ENCODE results near the gene FBXO11.

FBXO11 gene

DNA sequence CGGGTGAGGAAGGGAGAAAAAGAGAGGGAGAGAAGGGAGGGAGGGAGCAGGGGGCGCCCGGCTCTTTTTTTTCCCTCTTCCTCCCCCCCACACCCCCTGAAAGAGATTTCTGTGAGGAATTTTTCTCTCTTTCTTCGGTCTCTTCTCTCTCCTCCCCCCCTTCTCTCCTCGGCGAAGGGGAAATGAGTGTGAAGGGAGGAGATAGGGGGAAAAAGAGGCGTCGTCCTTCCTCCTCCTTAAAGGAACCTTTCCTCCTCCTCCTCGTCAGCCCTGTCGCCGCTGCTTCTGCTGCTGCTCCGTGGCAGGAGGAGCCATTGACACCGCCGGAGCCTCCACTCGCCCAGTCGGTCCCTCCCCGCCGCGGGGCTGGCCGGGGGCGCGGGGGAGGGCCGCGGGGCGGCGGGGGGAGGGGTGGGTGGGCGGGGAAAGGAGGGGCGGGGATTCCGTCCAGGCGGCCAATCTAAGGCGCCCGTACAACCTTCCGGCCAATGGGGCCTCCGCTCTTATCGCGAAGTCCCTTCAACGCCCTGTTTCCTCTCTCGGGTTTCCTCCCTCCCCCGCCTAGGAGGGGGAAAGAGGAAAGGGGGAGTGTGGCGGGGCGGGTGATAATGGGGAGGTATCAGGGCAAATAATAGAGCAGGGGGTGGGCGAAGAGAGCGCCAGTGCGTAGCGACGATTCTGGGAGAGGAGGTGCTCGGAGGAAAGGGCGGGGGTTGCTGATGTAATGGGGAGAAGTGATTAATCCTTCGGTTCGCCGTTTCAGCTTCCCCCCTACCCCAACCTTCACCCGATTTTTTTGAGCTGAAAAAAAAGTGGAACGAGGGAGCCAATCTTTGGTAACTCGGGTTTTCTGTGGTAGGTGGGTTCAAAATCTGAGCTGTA lies at the start of gene FBXO11:
TSS of gene FBXO11 (minus strand) at position 342 of the 882 bp plus-strand sequence. CDS start 778 bp downstream, outside the sequence.
- no peaks in the 10 kb centered on the region for H3K9me3 ChIP-seq (ENCODE audit: control insufficient read depth in 2 of 2, low read length in 2 of 2)
- no peaks in the 10 kb centered on the region for H3K27me3 ChIP-seq (ENCODE audit: control insufficient read depth in 1 of 2, insufficient read depth in 2 of 2, low read length in 2 of 2)
- H3K4me1 ChIP-seq (ENCODE audit: control insufficient read depth, insufficient read depth, low read length) = peaks cover 3% of the 10 kb centered on the region
- H3K27ac ChIP-seq (ENCODE audit: low read length) = peak within 1 kb of the TSS; percentile 91
- peak within 1 kb of the TSS; percentile 90 to 95 for H3K9ac ChIP-seq (ENCODE audit: low read length in 2 of 2)
- H3K4me3 ChIP-seq (ENCODE audit: low read length in 2 of 2) = peak within 1 kb of the TSS; percentile 82 to 92
- no peaks in the 10 kb centered on the region for H3K36me3 ChIP-seq (ENCODE audit: control insufficient read depth in 2 of 2, insufficient read depth in 2 of 2, low read length in 2 of 2)

GRCh38 chr2:47950340-47951301 lies 44.3 kb upstream of the FBXO11 start:
- H3K9ac ChIP-seq (ENCODE audit: low read length in 2 of 2) = no peak overlapping the region
- no peaks in the 10 kb centered on the region for H3K9me3 ChIP-seq (ENCODE audit: control insufficient read depth in 2 of 2, low read length in 2 of 2)
- no peaks in the 10 kb centered on the region for H3K36me3 ChIP-seq (ENCODE audit: control insufficient read depth in 2 of 2, insufficient read depth in 2 of 2, low read length in 2 of 2)
- no peak overlapping the region for H3K4me3 ChIP-seq (ENCODE audit: low read length in 2 of 2)
- H3K27ac ChIP-seq (ENCODE audit: low read length) = no peak overlapping the region
- H3K27me3 ChIP-seq (ENCODE audit: control insufficient read depth in 1 of 2, insufficient read depth in 2 of 2, low read length in 2 of 2) = no peaks in the 10 kb centered on the region
- H3K4me1 ChIP-seq (ENCODE audit: control insufficient read depth, insufficient read depth, low read length) = no peaks in the 10 kb centered on the region

- H3K27me3 ChIP-seq (ENCODE audit: control insufficient read depth in 1 of 2, insufficient read depth in 2 of 2, low read length in 2 of 2) = no peaks in the 10 kb centered on the region
- no peak overlapping the region for H3K9ac ChIP-seq (ENCODE audit: low read length in 2 of 2)
- no peak overlapping the region for H3K27ac ChIP-seq (ENCODE audit: low read length)
Measured at GRCh38 chr2:47946593-47946992, 40.3 kb upstream of the FBXO11 start.

DNA sequence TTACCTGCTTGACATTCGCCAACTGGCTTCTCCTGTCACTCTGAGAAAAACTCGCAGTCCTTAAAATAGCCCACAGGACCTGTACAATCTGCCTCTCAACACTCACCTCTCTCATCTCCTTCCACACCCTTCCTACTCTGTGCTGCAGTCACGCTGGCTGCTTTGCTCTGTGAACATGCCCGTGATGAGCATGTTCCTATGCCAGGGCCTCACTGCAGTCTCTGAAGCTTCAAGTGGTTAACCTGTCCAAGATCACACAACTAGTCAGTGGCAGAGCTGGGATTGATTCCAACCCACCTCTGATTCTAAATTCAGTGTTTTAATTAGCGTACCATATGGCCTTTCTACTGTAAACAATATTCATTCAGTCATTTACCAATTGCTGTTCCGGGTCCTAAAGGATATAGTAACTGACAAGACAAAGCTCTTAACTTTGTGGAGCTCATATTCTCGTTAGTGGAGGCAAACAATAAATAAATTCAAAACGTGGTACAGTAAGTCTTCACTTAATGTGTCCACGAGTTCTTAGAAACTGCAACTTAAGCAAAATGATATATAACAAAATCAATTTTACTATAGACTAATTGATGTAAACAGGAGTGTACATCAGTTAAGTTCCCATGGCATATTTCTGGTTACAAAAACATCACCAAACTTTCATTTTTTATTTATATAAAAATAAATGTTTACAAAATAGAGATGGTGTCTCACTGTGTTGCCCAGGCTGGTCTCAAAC lies 38.9 kb upstream of the FBXO11 start:
- Histone ChIP-seq H3K9me3 (ENCODE audit: control insufficient read depth in 2 of 2, low read length in 2 of 2) (no peaks in the 10 kb centered on the region), H3K27ac (ENCODE audit: low read length) (no peak overlapping the region)

More at GRCh38 chr2:47946593-47946992, 40.3 kb upstream of the FBXO11 start:
- H3K4me1 ChIP-seq (ENCODE audit: control insufficient read depth, insufficient read depth, low read length) = peaks cover 3% of the 10 kb centered on the region
- H3K9me3 ChIP-seq (ENCODE audit: control insufficient read depth in 2 of 2, low read length in 2 of 2) = no peaks in the 10 kb centered on the region
- H3K36me3 ChIP-seq (ENCODE audit: control insufficient read depth in 2 of 2, insufficient read depth in 2 of 2, low read length in 2 of 2) = no peaks in the 10 kb centered on the region
- H3K4me3 ChIP-seq (ENCODE audit: low read length in 2 of 2) = no peak overlapping the region

GRCh38 chr2:47941936-47942335 lies 35.6 kb upstream of the FBXO11 start:
- no peak overlapping the region for H3K9ac ChIP-seq (ENCODE audit: low read length in 2 of 2)
- no peak overlapping the region for H3K4me3 ChIP-seq (ENCODE audit: low read length in 2 of 2)
- no peak overlapping the region for H3K27ac ChIP-seq (ENCODE audit: low read length)
- no peaks in the 10 kb centered on the region for H3K9me3 ChIP-seq (ENCODE audit: control insufficient read depth in 2 of 2, low read length in 2 of 2)
- no peaks in the 10 kb centered on the region for H3K27me3 ChIP-seq (ENCODE audit: control insufficient read depth in 1 of 2, insufficient read depth in 2 of 2, low read length in 2 of 2)
- no peaks in the 10 kb centered on the region for H3K36me3 ChIP-seq (ENCODE audit: control insufficient read depth in 2 of 2, insufficient read depth in 2 of 2, low read length in 2 of 2)
- H3K4me1 ChIP-seq (ENCODE audit: control insufficient read depth, insufficient read depth, low read length) = peaks cover 3% of the 10 kb centered on the region

More for the DNA sequence above, 38.9 kb upstream of the FBXO11 start:
- H3K4me3 ChIP-seq (ENCODE audit: low read length in 2 of 2) = no peak overlapping the region
- H3K9ac ChIP-seq (ENCODE audit: low read length in 2 of 2) = no peak overlapping the region
- H3K36me3 ChIP-seq (ENCODE audit: control insufficient read depth in 2 of 2, insufficient read depth in 2 of 2, low read length in 2 of 2) = no peaks in the 10 kb centered on the region
- H3K27me3 ChIP-seq (ENCODE audit: control insufficient read depth in 1 of 2, insufficient read depth in 2 of 2, low read length in 2 of 2) = no peaks in the 10 kb centered on the region
- peaks cover 3% of the 10 kb centered on the region for H3K4me1 ChIP-seq (ENCODE audit: control insufficient read depth, insufficient read depth, low read length)

DNA sequence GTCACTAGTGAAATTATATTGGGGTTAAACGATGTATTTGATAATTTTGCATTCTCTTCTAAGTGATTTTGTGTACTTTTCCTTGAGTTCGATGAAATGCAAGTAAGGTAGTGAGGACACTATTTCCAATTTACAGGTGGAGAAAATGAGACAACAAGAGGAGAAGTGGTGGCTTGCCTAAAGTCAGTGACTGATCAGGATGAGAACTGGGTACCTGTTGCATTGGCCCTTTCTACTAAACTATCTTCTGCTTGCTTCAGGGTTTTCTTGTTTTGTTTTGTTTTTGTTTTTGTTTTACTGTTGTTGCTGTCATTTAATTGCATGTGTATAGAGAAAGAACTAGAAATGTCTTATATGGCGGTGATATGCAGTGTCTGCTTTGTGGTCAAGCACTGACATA lies 31.4 kb upstream of the FBXO11 start:
- Histone ChIP-seq H3K4me1 (ENCODE audit: control insufficient read depth, insufficient read depth, low read length) (no peaks in the 10 kb centered on the region), H3K36me3 (ENCODE audit: control insufficient read depth in 2 of 2, insufficient read depth in 2 of 2, low read length in 2 of 2) (no peaks in the 10 kb centered on the region), H3K4me3 (ENCODE audit: low read length in 2 of 2) (no peak overlapping the region), H3K9ac (ENCODE audit: low read length in 2 of 2) (no peak overlapping the region), H3K27me3 (ENCODE audit: control insufficient read depth in 1 of 2, insufficient read depth in 2 of 2, low read length in 2 of 2) (no peaks in the 10 kb centered on the region), H3K9me3 (ENCODE audit: control insufficient read depth in 2 of 2, low read length in 2 of 2) (no peaks in the 10 kb centered on the region), H3K27ac (ENCODE audit: low read length) (no peak overlapping the region)

- no peaks in the 10 kb centered on the region for H3K27me3 ChIP-seq (ENCODE audit: control insufficient read depth in 1 of 2, insufficient read depth in 2 of 2, low read length in 2 of 2)
- no peak overlapping the region for H3K4me3 ChIP-seq (ENCODE audit: low read length in 2 of 2)
- no peak overlapping the region for H3K9ac ChIP-seq (ENCODE audit: low read length in 2 of 2)
- no peaks in the 10 kb centered on the region for H3K9me3 ChIP-seq (ENCODE audit: control insufficient read depth in 2 of 2, low read length in 2 of 2)
- H3K27ac ChIP-seq (ENCODE audit: low read length) = no peak overlapping the region
- no peaks in the 10 kb centered on the region for H3K4me1 ChIP-seq (ENCODE audit: control insufficient read depth, insufficient read depth, low read length)
- no peaks in the 10 kb centered on the region for H3K36me3 ChIP-seq (ENCODE audit: control insufficient read depth in 2 of 2, insufficient read depth in 2 of 2, low read length in 2 of 2)
Measured at GRCh38 chr2:47935071-47935470, 28.8 kb upstream of the FBXO11 start.

- no peak overlapping the region for H3K4me3 ChIP-seq (ENCODE audit: low read length in 2 of 2)
- H3K4me1 ChIP-seq (ENCODE audit: control insufficient read depth, insufficient read depth, low read length) = no peaks in the 10 kb centered on the region
- H3K36me3 ChIP-seq (ENCODE audit: control insufficient read depth in 2 of 2, insufficient read depth in 2 of 2, low read length in 2 of 2) = no peaks in the 10 kb centered on the region
- no peaks in the 10 kb centered on the region for H3K9me3 ChIP-seq (ENCODE audit: control insufficient read depth in 2 of 2, low read length in 2 of 2)
- no peak overlapping the region for H3K27ac ChIP-seq (ENCODE audit: low read length)
- H3K27me3 ChIP-seq (ENCODE audit: control insufficient read depth in 1 of 2, insufficient read depth in 2 of 2, low read length in 2 of 2) = no peaks in the 10 kb centered on the region
- H3K9ac ChIP-seq (ENCODE audit: low read length in 2 of 2) = no peak overlapping the region
Measured at GRCh38 chr2:47918043-47918442, 11.7 kb upstream of the FBXO11 start.

DNA sequence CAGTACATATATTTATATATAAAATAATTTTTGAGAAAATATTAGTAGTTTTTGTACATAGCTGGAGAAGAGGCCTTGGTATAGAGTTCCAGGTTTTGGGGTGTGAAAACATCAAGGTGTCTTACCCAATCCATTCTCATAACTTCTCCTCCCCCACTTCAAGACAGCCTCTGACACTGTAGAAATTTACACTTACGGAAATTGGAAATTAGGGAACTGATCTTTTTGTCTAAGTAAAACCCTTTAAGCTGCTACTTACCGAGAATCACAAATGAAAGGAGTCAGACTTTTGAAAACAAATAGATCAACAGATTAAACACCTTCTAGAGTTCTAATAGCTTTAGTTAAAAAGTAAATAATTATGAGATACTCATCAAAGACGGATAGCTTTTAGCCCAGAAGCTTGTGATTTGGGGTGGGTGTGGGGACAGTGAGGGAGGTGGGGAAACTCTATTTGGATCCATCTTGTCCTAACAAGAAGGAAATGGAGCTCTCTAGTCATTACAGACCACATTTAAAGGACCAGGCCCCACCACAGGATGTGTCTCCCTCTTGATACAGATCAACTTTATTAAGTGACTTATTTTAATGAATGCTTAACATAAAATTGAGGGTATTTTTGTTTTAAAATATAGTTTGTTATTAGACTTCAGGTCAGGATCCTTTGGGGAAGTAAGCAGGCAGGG lies 11.1 kb upstream of the FBXO11 start:
- no peak overlapping the region for H3K9ac ChIP-seq (ENCODE audit: low read length in 2 of 2)
- H3K9me3 ChIP-seq (ENCODE audit: control insufficient read depth in 2 of 2, low read length in 2 of 2) = no peaks in the 10 kb centered on the region
- H3K27ac ChIP-seq (ENCODE audit: low read length) = no peak overlapping the region
- H3K36me3 ChIP-seq (ENCODE audit: control insufficient read depth in 2 of 2, insufficient read depth in 2 of 2, low read length in 2 of 2) = no peaks in the 10 kb centered on the region
- H3K4me1 ChIP-seq (ENCODE audit: control insufficient read depth, insufficient read depth, low read length) = no peaks in the 10 kb centered on the region
- H3K4me3 ChIP-seq (ENCODE audit: low read length in 2 of 2) = no peak overlapping the region
- no peaks in the 10 kb centered on the region for H3K27me3 ChIP-seq (ENCODE audit: control insufficient read depth in 1 of 2, insufficient read depth in 2 of 2, low read length in 2 of 2)

- no peaks in the 10 kb centered on the region for H3K36me3 ChIP-seq (ENCODE audit: control insufficient read depth in 2 of 2, insufficient read depth in 2 of 2, low read length in 2 of 2)
- H3K9ac ChIP-seq (ENCODE audit: low read length in 2 of 2) = no peak overlapping the region
- no peaks in the 10 kb centered on the region for H3K27me3 ChIP-seq (ENCODE audit: control insufficient read depth in 1 of 2, insufficient read depth in 2 of 2, low read length in 2 of 2)
- H3K9me3 ChIP-seq (ENCODE audit: control insufficient read depth in 2 of 2, low read length in 2 of 2) = no peaks in the 10 kb centered on the region
- no peak overlapping the region for H3K4me3 ChIP-seq (ENCODE audit: low read length in 2 of 2)
- H3K4me1 ChIP-seq (ENCODE audit: control insufficient read depth, insufficient read depth, low read length) = no peaks in the 10 kb centered on the region
- H3K27ac ChIP-seq (ENCODE audit: low read length) = no peak overlapping the region
Measured at GRCh38 chr2:47916412-47916811, 10.1 kb upstream of the FBXO11 start.
